OCI-M2 (cell line): ENCODE measurements around the gene CEACAM6.
"Not testable (repeated sequence)": the region's sequence is repeated elsewhere in the genome, so short reads cannot be mapped to it uniquely, and the experiment has no call there.

Source experiments
- DNase-seq: peaks from one replicate; lab custom pipeline; 2025; ENCODE audit not compliant: unreplicated experiment; lab: John Stamatoyannopoulos, UW

Gene CEACAM6

DNA sequence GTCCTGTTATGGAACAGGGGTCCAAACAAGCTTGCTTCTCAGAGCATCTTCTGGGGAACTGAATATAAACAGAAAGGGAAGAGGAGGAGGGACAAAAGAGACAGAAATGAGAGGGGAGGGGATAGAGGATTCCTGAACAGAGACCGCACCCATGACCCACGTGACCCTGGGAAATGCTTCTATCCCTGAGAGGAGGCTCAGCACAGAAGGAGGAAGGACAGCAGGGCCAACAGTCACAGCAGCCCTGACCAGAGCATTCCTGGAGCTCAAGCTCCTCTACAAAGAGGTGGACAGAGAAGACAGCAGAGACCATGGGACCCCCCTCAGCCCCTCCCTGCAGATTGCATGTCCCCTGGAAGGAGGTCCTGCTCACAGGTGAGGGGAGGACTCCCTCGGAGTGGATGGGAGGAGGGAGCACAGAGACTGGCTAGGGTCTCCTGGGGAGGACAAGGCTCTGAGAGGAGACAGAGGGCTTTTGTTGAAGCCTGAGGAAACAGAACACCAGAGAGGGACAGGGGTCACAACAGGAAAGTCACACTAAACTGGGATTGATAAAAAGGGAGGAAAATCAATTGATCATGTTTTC, at the start of gene CEACAM6:
TSS of gene CEACAM6 (plus strand) at position 203 of the 586 bp plus-strand sequence. CDS start at position 312, 109 bp downstream.
- no peak for DNase-seq

DNA sequence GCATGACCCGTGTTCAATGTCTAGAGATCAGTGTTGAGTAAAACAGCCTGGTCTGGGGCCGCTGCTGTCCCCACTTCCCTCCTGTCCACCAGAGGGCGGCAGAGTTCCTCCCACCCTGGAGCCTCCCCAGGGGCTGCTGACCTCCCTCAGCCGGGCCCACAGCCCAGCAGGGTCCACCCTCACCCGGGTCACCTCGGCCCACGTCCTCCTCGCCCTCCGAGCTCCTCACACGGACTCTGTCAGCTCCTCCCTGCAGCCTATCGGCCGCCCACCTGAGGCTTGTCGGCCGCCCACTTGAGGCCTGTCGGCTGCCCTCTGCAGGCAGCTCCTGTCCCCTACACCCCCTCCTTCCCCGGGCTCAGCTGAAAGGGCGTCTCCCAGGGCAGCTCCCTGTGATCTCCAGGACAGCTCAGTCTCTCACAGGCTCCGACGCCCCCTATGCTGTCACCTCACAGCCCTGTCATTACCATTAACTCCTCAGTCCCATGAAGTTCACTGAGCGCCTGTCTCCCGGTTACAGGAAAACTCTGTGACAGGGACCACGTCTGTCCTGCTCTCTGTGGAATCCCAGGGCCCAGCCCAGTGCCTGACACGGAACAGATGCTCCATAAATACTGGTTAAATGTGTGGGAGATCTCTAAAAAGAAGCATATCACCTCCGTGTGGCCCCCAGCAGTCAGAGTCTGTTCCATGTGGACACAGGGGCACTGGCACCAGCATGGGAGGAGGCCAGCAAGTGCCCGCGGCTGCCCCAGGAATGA, 48.4 kb upstream of the CEACAM6 start:
- DNase-seq = no peak

DNA sequence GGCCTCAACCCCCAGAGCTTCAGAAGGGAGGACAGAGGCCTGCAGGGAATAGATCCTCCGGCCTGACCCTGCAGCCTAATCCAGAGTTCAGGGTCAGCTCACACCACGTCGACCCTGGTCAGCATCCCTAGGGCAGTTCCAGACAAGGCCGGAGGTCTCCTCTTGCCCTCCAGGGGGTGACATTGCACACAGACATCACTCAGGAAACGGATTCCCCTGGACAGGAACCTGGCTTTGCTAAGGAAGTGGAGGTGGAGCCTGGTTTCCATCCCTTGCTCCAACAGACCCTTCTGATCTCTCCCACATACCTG, 47.9 kb upstream of the CEACAM6 start:
- DNase-seq = no peak

DNA sequence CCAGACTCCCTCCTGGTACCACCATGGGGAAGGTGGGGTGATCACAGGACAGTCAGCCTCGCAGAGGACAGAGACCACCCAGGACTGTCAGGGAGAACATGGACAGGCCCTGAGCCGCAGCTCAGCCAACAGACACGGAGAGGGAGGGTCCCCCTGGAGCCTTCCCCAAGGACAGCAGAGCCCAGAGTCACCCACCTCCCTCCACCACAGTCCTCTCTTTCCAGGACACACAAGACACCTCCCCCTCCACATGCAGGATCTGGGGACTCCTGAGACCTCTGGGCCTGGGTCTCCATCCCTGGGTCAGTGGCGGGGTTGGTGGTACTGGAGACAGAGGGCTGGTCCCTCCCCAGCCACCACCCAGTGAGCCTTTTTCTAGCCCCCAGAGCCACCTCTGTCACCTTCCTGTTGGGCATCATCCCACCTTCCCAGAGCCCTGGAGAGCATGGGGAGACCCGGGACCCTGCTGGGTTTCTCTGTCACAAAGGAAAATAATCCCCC, 47.4 kb upstream of the CEACAM6 start:
- DNase-seq = no peak

DNA sequence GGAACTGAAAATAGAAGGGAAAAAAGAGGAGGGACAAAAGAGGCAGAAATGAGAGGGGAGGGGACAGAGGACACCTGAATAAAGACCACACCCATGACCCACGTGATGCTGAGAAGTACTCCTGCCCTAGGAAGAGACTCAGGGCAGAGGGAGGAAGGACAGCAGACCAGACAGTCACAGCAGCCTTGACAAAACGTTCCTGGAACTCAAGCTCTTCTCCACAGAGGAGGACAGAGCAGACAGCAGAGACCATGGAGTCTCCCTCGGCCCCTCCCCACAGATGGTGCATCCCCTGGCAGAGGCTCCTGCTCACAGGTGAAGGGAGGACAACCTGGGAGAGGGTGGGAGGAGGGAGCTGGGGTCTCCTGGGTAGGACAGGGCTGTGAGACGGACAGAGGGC, 46.8 kb upstream of the CEACAM6 start, which contains the start of gene CEACAM5:
TSS of gene CEACAM5 (plus strand) at position 146 of the 400 bp plus-strand sequence. CDS start at position 252, 106 bp downstream.
- DNase-seq = no peak

DNA sequence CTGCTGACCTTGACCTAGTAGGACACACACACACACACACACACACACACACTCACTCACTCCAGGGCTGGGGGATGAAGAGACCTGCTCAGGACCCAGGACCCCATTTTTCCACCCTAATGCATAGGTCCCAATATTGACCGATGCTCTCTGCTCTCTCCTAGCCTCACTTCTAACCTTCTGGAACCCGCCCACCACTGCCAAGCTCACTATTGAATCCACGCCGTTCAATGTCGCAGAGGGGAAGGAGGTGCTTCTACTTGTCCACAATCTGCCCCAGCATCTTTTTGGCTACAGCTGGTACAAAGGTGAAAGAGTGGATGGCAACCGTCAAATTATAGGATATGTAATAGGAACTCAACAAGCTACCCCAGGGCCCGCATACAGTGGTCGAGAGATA, 45.8 kb upstream of the CEACAM6 start:
- DNase-seq = not testable (repeated sequence)

DNA sequence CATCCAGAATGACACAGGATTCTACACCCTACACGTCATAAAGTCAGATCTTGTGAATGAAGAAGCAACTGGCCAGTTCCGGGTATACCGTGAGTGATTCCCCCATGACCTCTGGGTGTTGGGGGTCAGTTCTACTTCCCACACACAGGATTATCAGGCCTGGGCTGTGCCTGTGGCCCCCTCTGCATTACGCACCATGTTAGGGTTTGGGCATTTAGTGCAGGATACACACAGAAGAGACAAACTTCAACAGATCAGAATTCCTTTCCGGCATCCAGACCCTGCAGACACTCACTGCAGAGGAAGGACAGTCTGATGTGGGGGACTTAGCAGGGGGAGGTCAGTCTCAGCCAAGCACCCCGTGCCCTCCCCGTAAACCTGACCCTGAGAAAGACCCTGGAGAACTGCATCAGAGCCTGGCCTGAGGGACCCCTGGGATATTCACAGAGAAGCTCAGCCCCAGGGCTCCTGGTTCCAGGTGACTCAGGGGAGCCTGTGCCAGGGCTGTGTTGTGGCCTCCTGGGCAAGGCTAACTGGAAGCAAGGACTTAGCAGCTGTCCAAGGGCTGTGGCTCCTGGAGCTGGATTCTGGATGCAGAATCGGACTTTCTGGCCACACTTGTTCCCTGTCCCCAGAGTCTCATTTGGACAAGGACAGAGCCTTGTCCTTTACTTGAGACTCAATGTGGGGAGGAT, 45.2 kb upstream of the CEACAM6 start:
- DNase-seq = no peak

DNA sequence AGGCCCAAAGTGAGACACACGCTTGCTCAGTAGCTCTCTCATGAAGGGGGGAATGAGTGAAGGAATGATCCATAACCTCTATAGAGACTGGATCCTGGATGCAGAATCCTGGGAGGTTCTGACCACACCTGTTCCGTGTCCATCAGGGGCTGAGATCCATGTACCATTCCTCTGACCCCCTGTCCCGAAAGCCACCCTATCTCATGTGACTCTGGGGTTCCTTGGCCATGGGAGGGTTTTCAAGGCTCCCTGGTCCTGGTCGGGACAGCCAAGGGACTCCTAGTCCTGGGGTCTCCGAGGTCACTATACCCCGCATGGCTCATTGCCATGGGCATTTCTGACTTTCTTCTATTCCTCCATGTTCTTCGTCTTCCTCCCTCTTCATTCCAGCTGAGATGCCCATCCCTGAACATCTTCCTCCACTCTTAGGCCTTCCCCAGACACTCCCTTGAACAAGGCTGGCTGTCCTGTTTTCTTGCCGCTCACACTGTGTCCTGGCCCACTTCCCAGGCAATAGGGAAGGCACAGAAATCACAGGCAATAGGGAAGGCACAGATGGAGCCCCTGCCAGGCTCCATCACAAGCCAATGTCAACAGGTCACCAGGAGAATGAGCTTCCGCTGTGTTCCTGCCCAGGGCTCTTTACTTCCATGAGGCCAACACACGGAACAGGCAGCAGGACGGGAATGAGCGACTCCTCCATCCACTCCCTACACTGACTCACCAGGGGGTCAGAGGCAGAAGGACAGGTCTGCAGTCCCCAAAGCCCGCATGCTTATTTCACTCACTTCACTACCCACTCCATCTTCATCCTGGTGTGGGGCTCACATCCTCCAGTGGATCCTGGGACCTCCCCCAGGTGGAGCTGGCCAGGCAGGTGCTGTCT, 43.7 kb upstream of the CEACAM6 start:
- DNase-seq = no peak

DNA sequence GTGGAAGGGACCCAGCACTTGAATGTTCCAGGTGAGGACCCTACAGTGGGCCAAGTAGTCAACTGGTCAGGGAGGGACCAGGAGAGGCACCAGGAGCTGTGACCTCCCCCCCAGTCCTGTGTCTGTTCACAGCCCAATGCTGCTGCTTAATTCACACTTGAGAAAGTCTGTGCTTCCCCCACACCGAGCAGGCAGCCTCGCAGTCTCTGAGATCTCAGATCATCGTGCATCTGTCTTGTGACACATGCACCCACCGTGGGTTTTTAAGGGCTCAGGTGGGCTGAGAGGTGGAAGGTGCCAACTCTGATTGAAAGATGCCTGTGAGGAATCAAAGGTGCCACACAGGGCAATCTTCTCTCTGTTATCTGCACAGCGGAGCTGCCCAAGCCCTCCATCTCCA, 40.7 kb upstream of the CEACAM6 start:
- no peak for DNase-seq

DNA sequence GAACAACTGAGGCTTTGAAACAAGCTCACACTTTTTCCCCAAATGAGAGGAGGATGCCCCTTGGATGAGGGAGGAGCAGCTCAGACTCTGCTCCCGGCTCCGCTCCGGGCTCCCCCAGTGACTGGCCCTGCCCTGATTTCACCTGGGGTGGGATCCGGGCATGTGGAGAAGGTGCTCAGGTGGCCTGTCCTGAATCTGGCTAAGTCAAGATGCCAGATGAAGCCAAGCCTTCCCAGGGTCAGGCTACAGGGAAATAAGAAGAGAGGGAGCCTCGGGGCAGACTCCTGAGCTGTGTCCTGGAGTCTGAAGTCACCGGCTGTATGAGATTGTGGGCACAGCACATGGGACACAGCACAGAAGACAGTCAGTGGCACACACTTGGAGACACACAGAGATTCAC, 36.6 kb upstream of the CEACAM6 start:
- DNase-seq = no peak

DNA sequence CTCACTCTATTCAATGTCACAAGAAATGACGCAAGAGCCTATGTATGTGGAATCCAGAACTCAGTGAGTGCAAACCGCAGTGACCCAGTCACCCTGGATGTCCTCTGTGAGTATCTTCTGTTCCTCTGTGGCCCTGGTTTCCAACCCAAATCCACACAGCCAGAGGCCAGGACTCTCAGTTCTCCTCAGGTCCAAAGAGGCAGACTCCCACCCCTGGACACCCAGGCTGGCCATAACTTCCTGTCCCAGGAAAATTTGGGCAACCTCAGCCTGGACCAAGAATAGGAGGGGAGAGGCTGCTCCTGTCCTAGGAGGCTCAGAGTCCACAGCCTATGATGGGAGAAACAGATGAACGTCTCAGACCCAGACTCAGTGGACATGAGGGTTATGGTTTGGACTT, 35.2 kb upstream of the CEACAM6 start:
- DNase-seq = no peak

DNA sequence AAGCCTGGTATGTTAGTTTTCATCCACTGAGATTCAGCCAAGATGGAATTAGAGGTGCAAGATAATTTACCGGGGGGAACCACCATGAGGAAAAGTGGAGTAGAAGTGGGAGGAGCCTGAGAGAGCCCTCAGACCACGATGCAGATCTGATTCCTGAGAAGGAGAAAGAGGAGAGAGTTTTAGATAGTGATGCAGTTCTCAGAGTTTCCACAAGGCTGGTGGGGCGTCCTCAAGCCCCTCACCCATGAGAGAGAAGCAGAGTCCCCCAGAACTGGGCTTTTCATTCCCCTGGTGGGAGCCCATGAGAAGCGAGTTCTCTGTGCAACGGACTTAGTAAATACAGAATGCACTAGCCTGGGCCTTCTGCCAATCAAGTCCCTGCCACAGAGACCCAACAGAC, 28.8 kb upstream of the CEACAM6 start:
- DNase-seq = no peak

DNA sequence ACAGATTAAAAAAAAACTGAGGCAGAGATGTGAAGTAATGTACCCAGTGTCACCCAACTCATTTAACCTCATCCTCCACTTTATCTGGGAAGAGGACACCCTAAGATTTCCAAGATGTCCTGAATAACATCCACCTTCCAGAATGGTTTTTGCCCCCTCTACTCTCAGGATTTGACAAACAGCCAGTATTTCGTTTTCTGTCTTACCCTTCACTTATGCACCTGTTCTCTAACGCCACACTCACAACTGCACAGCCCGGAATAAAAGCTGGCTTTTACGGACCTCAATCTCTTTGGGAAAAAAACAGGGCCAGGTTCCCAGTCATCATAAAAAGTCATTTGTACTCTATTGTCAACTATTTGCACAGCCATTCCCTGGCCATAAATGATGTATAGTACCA, 21.2 kb upstream of the CEACAM6 start:
- DNase-seq = no peak

DNA sequence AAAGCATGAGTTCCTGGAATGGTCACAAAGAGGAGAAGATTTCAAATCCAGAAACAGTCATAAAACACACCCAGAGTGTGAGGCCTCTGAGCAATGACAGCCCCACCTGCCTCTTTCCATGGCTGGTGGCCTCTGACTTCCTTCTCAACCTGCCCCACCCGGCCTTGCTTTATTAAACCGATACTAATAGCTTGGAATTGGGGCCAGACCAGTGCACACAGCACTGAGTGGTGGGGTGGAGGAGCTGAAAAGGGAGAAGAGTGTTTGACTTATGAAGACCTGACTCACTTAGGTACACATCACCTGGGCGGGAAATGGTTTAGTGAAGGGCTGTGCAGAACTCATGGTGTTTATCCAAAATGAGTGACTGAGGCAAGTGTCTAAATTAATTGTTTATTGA, 20.7 kb upstream of the CEACAM6 start:
- DNase-seq = no peak

DNA sequence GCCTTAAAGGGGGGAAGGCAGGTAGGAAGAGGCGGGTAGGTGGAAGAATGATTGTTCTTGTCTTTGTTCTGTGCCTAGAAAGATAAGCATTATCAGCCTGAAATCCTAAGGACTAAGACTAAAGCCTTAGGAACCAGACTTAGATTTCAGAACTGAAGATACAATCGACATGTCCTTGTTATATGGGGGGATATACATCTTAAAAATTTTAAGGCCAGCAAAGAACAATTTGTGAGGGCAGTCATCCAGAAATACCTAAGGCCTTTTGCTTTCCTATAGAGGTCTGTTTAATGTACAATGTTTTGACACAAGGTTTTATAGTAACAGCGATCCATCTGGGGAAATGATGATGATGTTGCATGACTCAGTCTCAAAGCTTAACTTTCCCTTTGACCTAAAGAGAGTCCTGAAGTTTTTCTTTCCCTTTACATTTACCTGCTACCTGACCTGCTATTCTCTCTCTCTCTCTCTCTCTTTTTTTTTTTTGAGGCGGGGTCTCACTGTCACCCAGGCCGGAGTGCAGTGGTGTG, 20.2 kb upstream of the CEACAM6 start:
- no peak for DNase-seq

DNA sequence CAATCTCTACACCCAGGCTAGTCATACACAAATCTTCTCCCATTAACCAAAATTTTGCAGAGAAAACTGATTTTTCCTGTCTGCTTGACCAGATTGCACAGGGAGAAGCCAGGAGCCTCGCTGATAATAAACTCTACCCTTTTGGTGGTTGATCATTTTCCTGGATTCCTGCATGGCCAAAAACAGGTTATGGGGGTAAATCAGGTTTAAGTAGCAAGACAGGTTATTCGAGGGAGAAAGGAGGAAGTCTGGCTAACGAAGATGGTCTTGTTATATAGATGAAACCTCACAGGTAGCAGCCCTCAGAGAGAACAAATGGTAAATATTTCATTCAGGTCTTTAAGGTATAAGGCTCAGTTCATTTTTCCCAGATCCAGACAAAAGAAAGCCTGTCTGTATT, 16.0 kb upstream of the CEACAM6 start:
- no peak for DNase-seq

DNA sequence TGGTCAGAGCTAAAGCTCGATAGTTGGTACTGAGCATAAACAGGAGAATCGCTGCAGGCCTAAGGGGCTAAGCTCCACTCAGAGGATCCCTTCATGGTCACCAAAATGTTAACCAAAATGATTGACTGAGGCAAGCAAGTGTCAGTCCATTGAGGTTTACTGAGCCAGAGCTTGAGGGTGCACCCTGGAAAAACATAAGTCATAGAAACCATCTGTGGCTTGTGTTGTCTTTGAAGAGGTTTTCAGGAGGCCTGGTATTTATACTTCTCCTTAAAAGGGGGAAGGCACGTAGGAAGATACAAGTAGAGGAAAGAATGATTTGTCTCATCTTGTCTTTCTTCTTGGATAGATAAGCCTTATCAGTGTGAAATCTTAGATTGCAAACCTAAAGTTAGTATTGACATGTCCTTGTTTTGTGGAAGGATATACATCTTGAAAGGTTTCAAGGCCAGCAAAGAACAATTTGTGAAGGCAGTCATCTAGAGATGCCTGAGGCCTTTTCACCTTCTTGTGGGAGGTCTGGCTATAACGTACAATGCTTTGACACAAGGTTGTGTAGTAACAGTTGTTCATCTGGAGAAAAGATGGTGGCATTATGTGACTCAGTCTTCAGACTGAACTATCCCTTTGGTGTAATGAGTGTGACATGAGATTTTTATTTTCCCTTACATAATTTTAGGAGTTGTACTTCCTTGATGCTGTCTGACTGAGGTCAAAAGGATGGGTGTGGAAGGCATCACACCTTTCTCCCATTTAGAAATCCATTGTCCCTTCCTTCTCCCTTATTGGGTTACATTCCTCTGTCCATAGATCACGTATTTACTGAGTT, 14.7 kb upstream of the CEACAM6 start:
- no peak for DNase-seq

DNA sequence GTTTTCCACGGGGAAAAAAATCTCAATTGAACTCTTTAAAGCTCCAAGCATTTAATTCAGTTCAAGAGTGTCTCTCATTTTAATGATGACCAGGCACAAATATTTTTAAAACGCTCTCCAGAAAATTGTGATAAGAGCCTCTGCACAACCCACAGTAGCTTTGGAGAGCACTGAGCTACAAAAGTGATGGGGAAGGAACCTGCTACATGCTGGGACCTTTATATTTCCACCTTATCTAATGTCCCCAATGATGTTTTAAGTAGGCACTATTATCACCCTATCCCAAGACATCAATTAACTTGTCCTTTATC, 14.1 kb upstream of the CEACAM6 start:
- DNase-seq = no peak

DNA sequence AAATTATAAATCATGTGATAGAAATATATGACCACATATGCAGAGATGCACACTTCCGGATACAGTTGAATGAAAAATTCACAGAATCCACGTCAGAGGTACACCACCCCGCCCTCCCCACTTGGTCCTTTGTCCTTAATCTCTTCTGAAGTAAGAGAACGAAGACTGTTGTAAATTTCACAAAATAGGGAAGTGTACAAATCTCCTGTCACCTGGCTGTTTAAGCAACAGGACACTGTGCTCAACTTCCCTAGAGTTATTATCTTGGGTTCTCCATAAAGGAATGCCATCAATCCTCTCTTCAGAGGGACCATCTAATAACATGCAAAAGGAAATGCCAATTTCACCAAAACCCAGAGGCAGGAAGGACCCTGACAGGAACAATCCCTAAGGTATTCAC, 10.5 kb upstream of the CEACAM6 start:
- DNase-seq = no peak

DNA sequence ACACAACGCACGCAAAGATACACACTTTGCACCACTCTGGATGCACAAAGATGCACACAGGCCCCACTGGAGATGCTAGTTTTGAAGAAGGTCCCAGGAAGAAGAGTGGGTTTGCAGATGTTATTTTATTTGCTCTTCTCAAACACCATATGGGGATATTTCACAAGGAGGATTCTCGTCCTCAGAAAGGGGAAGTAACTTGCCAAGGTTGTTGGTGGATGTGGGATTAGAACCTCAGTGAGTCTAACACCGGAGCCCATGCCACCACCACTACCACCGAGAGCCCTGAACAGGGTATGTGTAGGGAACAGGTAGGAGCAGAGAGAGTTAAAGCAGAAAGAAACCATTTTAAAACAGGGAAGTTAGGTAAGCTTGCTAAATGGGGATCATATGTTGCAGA, 9.6 kb upstream of the CEACAM6 start:
- no peak for DNase-seq
